Measurements from ENCODE around the gene CAMK4.

CAMK4 gene

GRCh38 chr5:111532886-111533582, 308.9 kb downstream of the CAMK4 start:
- DNase-seq (ENCODE audit: low read depth in 2 of 2): no peak

GRCh38 chr5:111535879-111536549, 311.8 kb downstream of the CAMK4 start:
- no peak for DNase-seq (ENCODE audit: low read depth in 2 of 2)

GRCh38 chr5:111537141-111538024, 313.2 kb downstream of the CAMK4 start:
- DNase-seq (ENCODE audit: low read depth in 2 of 2): no peak

Data from stimulated activated CD8-positive, alpha-beta memory T cell treated with anti-CD3 and anti-CD28 coated beads, Interleukin-15, amount 100 ng/mL, for 48 hours (primary cell).